Measurements from ENCODE around the gene GNS. TPM values are rescaled to one million over a fixed set of nuclear protein-coding genes. Genes with fewer than 3 reads are reported as not detected.

GNS gene
- total and polyA plus RNA-seq, 2 donors (not counting 3 experiments of a cell fraction or from before 2014, with no cell fraction given): 107 to 142 TPM

DNA sequence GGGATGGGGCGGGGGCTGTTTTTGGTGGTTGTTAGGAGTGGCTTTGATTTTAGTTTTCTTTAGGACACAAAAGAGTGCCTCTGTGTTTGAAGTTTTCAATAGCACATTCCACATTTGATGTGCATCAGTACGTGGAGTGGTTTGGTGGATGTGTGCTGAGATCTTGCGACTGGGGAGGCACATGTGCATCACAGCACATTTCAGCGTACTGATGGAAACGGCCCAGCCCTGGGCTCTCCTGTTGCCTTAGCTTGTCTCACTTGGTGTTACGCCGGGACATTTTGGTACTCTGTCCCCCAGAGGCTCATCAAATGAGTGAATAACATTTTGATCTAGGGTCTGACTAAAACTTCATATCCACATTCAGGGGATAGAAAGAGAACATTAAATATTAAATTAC, 70.5 kb downstream of the GNS start:
- peaks cover 6% of the 10 kb centered on the region in 2 experiments for H3K36me3 ChIP-seq (ENCODE audit: control insufficient read depth in 2 of 2, extremely low read depth in 1 of 2, insufficient read depth in 2 of 2, low read length in 2 of 2)
- dilution Hi-C loops (cut with MboI; ENCODE audit: extremely low pct_ligation_motif_present, low sequenced_read_pairs): no loop called here
- FAIRE-seq: no peak
- no peak overlapping the region for H2AFZ ChIP-seq (ENCODE audit: low read depth, low read length)
- POLR2A ChIA-PET: no interaction called here
- no peak overlapping the region for H3K4me3 ChIP-seq (replicated peaks in 1 of 3; ENCODE audit: insufficient read depth in 1 of 3, low read depth in 1 of 3, low read length in 3 of 3)
- no peak overlapping the region for H3K27ac ChIP-seq (ENCODE audit: insufficient read depth, low read depth, low read length)
- H3K4me1 ChIP-seq (ENCODE audit: control insufficient read depth, extremely low read depth, insufficient read depth, low read length): peaks cover 2% of the 10 kb centered on the region
- no peak overlapping the region for H3K9ac ChIP-seq (replicated peaks; ENCODE audit: extremely low read depth, insufficient read depth, low read length)
- H3K79me2 ChIP-seq (ENCODE audit: control insufficient read depth, insufficient read depth, low read length): peaks cover 39% of the 10 kb centered on the region
- CTCF ChIA-PET: interaction anchor here (1.4 to 5.2 kb wide), 4 partner anchors 9 to 144 kb away, joined by 4 to 26 read pairs (median 6); no protein-coding TSS in a partner anchor
- DNase-seq (ENCODE audit: low read depth, low spot score): no peak
- no peak overlapping the region for H3K4me2 ChIP-seq (ENCODE audit: insufficient read depth, low read length)
- BruUV-seq (replicated peaks): no TSS peak
- TF ChIP-seq FOS (IDR thresholded peaks at IDR 0.05; ENCODE audit: borderline replicate concordance, insufficient read depth, low read length): no peak
- TF ChIP-seq, protein P1, sequence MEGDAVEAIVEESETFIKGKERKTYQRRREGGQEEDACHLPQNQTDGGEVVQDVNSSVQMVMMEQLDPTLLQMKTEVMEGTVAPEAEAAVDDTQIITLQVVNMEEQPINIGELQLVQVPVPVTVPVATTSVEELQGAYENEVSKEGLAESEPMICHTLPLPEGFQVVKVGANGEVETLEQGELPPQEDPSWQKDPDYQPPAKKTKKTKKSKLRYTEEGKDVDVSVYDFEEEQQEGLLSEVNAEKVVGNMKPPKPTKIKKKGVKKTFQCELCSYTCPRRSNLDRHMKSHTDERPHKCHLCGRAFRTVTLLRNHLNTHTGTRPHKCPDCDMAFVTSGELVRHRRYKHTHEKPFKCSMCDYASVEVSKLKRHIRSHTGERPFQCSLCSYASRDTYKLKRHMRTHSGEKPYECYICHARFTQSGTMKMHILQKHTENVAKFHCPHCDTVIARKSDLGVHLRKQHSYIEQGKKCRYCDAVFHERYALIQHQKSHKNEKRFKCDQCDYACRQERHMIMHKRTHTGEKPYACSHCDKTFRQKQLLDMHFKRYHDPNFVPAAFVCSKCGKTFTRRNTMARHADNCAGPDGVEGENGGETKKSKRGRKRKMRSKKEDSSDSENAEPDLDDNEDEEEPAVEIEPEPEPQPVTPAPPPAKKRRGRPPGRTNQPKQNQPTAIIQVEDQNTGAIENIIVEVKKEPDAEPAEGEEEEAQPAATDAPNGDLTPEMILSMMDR (IDR thresholded peaks at IDR 0.05; ENCODE audit: extremely low read depth in 1 of 2, insufficient read depth in 1 of 2, low read depth in 1 of 2, low read length in 2 of 2): no peak
- TF ChIP-seq JUN (IDR thresholded peaks at IDR 0.05; ENCODE audit: borderline replicate concordance, insufficient read depth, insufficient read length, low read depth): no peak
- no peak for TF ChIP-seq EZH2 (IDR thresholded peaks at IDR 0.05; ENCODE audit: borderline replicate concordance, low read depth, low read length, severe bottlenecking)
- TF ChIP-seq MYC (IDR thresholded peaks at IDR 0.05; ENCODE audit: low read depth, low read length): no peak
- TF ChIP-seq, protein P2, sequence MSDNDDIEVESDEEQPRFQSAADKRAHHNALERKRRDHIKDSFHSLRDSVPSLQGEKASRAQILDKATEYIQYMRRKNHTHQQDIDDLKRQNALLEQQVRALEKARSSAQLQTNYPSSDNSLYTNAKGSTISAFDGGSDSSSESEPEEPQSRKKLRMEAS (IDR thresholded peaks at IDR 0.05; ENCODE audit: insufficient read depth, insufficient read length): no peak
- TF ChIP-seq POLR2A (IDR thresholded peaks at IDR 0.05; ENCODE audit: low read depth, low read length): no peak
- TF ChIP-seq GATA2 (IDR thresholded peaks at IDR 0.05; ENCODE audit: insufficient read depth, insufficient read length, low read depth, low read length): no peak
- TF ChIP-seq POLR2AphosphoS5 (IDR thresholded peaks at IDR 0.05; ENCODE audit: insufficient read depth, low read depth, low read length): no peak
- H3K9me3 ChIP-seq (replicated peaks; ENCODE audit: control insufficient read depth, insufficient read depth, low read length): no peaks in the 10 kb centered on the region
- intact Hi-C loops (cut with micrococcal nuclease): no loop called here
- no peaks in the 10 kb centered on the region for H3K27me3 ChIP-seq (ENCODE audit: control insufficient read depth in 2 of 2, insufficient read depth in 2 of 2, low read length in 2 of 2)
- no peaks in the 10 kb centered on the region for H4K20me1 ChIP-seq (replicated peaks; ENCODE audit: control insufficient read depth, extremely low read depth, insufficient read depth, low read length)
- no peaks in the 10 kb centered on the region for H3K9me1 ChIP-seq (replicated peaks; ENCODE audit: control insufficient read depth, extremely low read depth, insufficient read depth, low read length)

All from endothelial cell of umbilical vein (primary cell).